Lower lobe of right lung (tissue), 2 donors: Measurements from ENCODE around the gene C6orf47. TPM values are rescaled to one million over a fixed set of nuclear protein-coding genes. Genes with fewer than 3 reads are reported as not detected.
"Not testable (repeated sequence)": the region's sequence is repeated elsewhere in the genome, so short reads cannot be mapped to it uniquely, and the experiment has no call there.

Source experiments
- ATAC-seq, 2 donors: fragments of 200-7000 bp; cut with Tn5 transposase; one replicate each; pipeline ENCODE4 v1.9.1; 2020 to 2022; ENCODE audit warnings: mild to moderate bottlenecking in 2 of 2, moderate library complexity in 2 of 2
- DNase-seq: peaks from one replicate; pipeline ENCODE4 v3.0.0-alpha.2; 2020
- H3K27ac ChIP-seq: fragments of 200-600 bp; one replicate; pipeline ENCODE4 v1.8.0; 2022
- H3K27me3 ChIP-seq: fragments of 200-600 bp; one replicate; pipeline ENCODE4 v1.8.0; 2022; ENCODE audit warnings: low read depth
- H3K36me3 ChIP-seq: fragments of 200-600 bp; one replicate; pipeline ENCODE4 v1.8.0; 2022; ENCODE audit warnings: mild to moderate bottlenecking
- H3K4me1 ChIP-seq: fragments of 200-600 bp; one replicate; pipeline ENCODE4 v1.8.0; 2022
- H3K4me3 ChIP-seq: fragments of 200-600 bp; one replicate; pipeline ENCODE4 v1.8.0; 2022; ENCODE audit warnings: mild to moderate bottlenecking
- H3K9me3 ChIP-seq: fragments of 200-600 bp; one replicate; pipeline ENCODE4 v1.8.0; 2022
- intact Hi-C: fragments of 100-400 bp; cut with DNase I; formaldehyde crosslinking; loops from one replicate; pipeline ENCODE4 v1.11.0; 2022
- long read RNA-seq: library from polyadenylated mRNA; unstranded; transcript quantifications from one replicate; pipeline ENCODE4 v2.0.0, GENCODE V29; 2021
- total RNA-seq: library from RNA; stranded (reverse); fragmentation: NEBNext Ultra II Directional; extraction: Animal tissue kit (Norgen Biotek cat#: 25700); gene quantifications from one replicate; pipeline ENCODE4 v1.2.1, GENCODE V29; 2021
- TF ChIP-seq, protein P1 (sequence below): fragments of 200-600 bp; IDR thresholded peaks from one replicate; pipeline ENCODE4 v1.8.0; 2022; ENCODE audit warnings: antibody characterized with exemption, mild to moderate bottlenecking
- donor health status: DM: no; HTN: yes; CAD: no; lungs with severe emphysema.

Gene C6orf47
- 24.7 TPM for total RNA-seq
- long read RNA-seq, transcript C6orf47-202 (1 exons, 2,475 nt) = major isoform, 78 of 78 reads
- long read RNA-seq, partial matches to known transcripts = 0 of 78 reads
- long read RNA-seq, other reads (novel, unspliced or antisense) = 0 of 78 reads

DNA sequence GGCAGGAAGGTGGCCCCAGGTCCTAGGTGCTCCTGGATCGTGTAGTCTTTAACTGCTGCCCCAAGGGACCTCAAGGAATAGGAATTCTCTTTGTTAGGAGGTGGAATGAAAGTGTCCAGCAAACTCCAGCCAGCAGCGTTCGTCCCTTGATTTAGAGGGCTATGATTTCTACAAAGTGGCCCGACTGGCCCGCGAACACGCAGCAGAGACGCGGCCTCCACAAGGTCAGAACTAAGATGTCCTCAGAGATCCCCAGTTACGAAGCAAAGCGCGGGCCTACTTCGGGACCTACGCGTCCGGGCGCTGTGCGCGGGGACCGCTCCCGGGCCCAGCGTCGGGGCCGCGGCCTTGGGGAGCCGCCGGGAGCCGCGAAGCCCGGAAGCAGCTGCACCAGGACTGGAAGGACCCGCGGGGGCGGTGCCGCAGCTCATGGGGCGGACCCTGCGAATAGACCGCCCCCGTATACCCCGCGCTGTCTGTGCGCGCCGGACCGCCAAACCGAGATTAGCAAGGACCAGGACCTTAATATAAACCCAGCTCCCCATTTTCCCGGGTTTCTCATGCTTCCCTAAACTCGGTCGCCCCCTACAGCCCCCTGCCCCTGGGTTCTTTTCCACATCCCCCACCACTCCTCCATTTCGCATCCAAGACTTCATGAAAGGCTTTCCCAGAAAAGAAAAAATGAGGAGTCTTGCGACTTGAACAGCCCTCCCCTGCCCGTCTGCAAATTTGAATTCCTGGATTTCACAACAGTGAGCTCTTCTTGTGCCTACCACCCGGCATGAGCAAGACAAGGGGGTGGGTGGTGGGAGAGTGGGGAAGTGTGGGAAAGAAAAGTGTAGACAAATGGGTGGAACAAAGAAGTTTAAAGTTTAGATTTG is at the start of gene C6orf47:
TSS of gene C6orf47 (minus strand) at position 398 of the 881 bp plus-strand sequence. CDS start 831 bp downstream, outside the sequence.
- TF ChIP-seq, protein P1, sequence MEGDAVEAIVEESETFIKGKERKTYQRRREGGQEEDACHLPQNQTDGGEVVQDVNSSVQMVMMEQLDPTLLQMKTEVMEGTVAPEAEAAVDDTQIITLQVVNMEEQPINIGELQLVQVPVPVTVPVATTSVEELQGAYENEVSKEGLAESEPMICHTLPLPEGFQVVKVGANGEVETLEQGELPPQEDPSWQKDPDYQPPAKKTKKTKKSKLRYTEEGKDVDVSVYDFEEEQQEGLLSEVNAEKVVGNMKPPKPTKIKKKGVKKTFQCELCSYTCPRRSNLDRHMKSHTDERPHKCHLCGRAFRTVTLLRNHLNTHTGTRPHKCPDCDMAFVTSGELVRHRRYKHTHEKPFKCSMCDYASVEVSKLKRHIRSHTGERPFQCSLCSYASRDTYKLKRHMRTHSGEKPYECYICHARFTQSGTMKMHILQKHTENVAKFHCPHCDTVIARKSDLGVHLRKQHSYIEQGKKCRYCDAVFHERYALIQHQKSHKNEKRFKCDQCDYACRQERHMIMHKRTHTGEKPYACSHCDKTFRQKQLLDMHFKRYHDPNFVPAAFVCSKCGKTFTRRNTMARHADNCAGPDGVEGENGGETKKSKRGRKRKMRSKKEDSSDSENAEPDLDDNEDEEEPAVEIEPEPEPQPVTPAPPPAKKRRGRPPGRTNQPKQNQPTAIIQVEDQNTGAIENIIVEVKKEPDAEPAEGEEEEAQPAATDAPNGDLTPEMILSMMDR = no peak
- Histone ChIP-seq H3K4me1 (peaks cover 60% of the 10 kb centered on the region), H3K27ac (peak within 1 kb of the TSS; percentile 90), H3K27me3 (no peaks in the 10 kb centered on the region), H3K4me3 (peak within 1 kb of the TSS; percentile 96), H3K9me3 (no peaks in the 10 kb centered on the region), H3K36me3 (peaks cover 42% of the 10 kb centered on the region)
- DNase-seq (peak; percentile 93), ATAC-seq (peak; percentile 89 to 90)
- intact Hi-C loops = no loop called here

- intact Hi-C loops, H3K27ac ChIP-seq, H3K9me3 ChIP-seq, H3K4me1 ChIP-seq, H3K4me3 ChIP-seq, H3K27me3 ChIP-seq, H3K36me3 ChIP-seq, ATAC-seq: not testable (repeated sequence)
- DNase-seq = peak; percentile 70
These were observed 48.6 kb upstream of the C6orf47 start for GRCh38 chr6:31709157-31709556.

DNA sequence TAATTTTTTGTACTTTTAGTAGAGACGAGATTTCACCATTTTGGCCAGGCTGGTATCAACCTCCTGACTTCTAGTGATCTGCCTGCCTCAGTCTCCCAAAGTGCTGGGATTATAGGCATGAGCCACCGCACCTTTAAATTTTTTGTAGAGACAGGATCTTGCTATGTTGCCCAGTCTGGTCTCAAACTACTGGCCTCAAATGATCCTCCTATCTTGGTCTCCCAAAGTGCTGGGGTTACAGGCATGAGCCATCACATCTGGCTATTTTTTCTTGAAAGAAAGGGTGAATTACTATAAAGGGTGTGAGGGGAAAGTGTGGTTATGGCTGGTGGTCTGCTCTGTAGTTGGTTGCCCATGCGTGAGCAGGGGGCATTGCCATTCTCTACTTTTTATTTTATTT is 47.6 kb upstream of the C6orf47 start:
- Histone ChIP-seq H3K27ac (no peak overlapping the region), H3K9me3 (no peaks in the 10 kb centered on the region), H3K36me3 (no peaks in the 10 kb centered on the region), H3K27me3 (no peaks in the 10 kb centered on the region), H3K4me3 (no peak overlapping the region), H3K4me1 (peaks cover 14% of the 10 kb centered on the region)
- ATAC-seq = no peak
- no peak for DNase-seq
- intact Hi-C loops = no loop called here
- TF ChIP-seq, protein P1 = no peak

- Histone ChIP-seq H3K36me3 (no peaks in the 10 kb centered on the region), H3K4me3 (no peak overlapping the region), H3K27me3 (no peaks in the 10 kb centered on the region), H3K27ac (no peak overlapping the region), H3K9me3 (no peaks in the 10 kb centered on the region), H3K4me1 (peaks cover 14% of the 10 kb centered on the region)
- ATAC-seq (no peak), DNase-seq (no peak)
- intact Hi-C loops = no loop called here
- TF ChIP-seq, protein P1 = no peak
These were observed 47.1 kb upstream of the C6orf47 start for GRCh38 chr6:31707701-31708100.

DNA sequence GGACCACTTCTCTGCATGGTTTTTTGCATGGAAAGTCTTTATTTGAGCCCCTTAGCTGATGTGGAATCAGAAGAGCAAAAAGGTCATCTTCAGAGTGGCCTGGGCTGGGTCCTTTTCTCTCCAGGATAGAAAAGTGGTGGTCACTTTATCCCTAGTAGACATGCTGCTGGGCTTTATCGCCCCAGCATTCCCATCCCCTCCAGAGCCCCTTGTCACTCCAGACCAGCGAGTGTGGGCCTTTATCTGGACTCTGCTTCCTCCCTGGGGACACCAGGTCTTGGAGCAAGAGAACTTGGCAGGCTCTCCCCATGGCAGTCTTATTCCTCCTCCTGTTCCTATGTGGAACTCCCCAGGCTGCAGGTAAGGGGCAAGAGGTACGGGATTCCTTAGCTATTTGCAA is 46.0 kb upstream of the C6orf47 start, which contains the start of gene LY6G6F:
TSS of gene LY6G6F (plus strand) at position 268 of the 400 bp plus-strand sequence. CDS start at position 309, 41 bp downstream.
- intact Hi-C loops = no loop called here

More for the DNA sequence above, 46.0 kb upstream of the C6orf47 start, which contains the start of gene LY6G6F:
- TF ChIP-seq, protein P1 = no peak
- Histone ChIP-seq H3K27me3 (no peaks in the 10 kb centered on the region), H3K36me3 (no peaks in the 10 kb centered on the region), H3K4me3 (no peak within 1 kb of the TSS), H3K27ac (no peak within 1 kb of the TSS), H3K9me3 (no peaks in the 10 kb centered on the region), H3K4me1 (peaks cover 20% of the 10 kb centered on the region)
- DNase-seq = no peak
- no peak for ATAC-seq
